Measurements from ENCODE around the gene POU2AF2.

- TF ChIP-seq CTCF (IDR thresholded peaks at IDR 0.05 in 4 of 5, conservative IDR thresholded peaks at IDR 0.05 in 1 of 5): no peak
- no peak for TF ChIP-seq POLR2A (IDR thresholded peaks at IDR 0.05)
Observed at GRCh38 chr11:111283945-111284481, 38.5 kb downstream of the POU2AF2 start.

Measured in gastrocnemius medialis (tissue), 4 donors.